K562 (cell line): ENCODE data around the gene DCP1B. TPM values are rescaled to one million over a fixed set of nuclear protein-coding genes. Genes with fewer than 3 reads are reported as not detected.
"Not testable (repeated sequence)": the region's sequence is repeated elsewhere in the genome, so short reads cannot be mapped to it uniquely, and the experiment has no call there.

Experiments used
- ATAC-seq: fragments of 200-7000 bp; cut with Tn5 transposase; 3 replicates; pipeline ENCODE4 v1.9.1; 2020; ENCODE audit warnings: moderate library complexity
- BruUV-seq: library from RNA; stranded (reverse); fragments of 400-500 nt; replicated peaks from 2 replicates; lab custom pipeline; 2021; lab: Mats Ljungman, UMichigan
- CTCF ChIA-PET: fragments of 300-600 bp; formaldehyde crosslinking; extraction: SDS; loops from one replicate; lab custom pipeline; 2021; ENCODE audit warnings: low intra/inter-chr PET ratio; lab: Yijun Ruan, JAX
- POLR2A ChIA-PET: fragments of 300-600, 350-650 bp; sonication (Branson Sonifier 250); formaldehyde crosslinking; extraction: SDS; loops from one replicate; lab custom pipeline; 2021; ENCODE audit warnings: antibody characterized with exemption, inconsistent platforms; lab: Yijun Ruan, JAX
- DNase-seq, 4 experiments: peaks; one replicate each; pipeline versions ENCODE4 v3.0.0 to v3.0.0-alpha.2; 2011 to 2018; ENCODE audit warnings: low spot score in 3 of 4, mixed read lengths in 3 of 4; ENCODE audit errors: extremely low read depth in 1 of 4
- FAIRE-seq: peaks from 2 replicates; lab custom pipeline; 2011; peaks lifted over from hg19 to GRCh38; lab: Jason Lieb, UNC
- H2AFZ ChIP-seq: 2 replicates; pipeline ENCODE4 v1.6.0; 2011; ENCODE audit warnings: low read depth, low read length, control low read depth, inconsistent platforms
- H3K27ac ChIP-seq: fragments of 200-600 bp; 3 replicates; pipeline ENCODE4 v1.8.0; 2011; ENCODE audit warnings: low read depth, mild to moderate bottlenecking, control low read depth, inconsistent platforms, low read length, moderate library complexity, mixed read lengths; ENCODE audit errors: extremely low read depth
- H3K27me3 ChIP-seq, 2 experiments: fragments of 300-600 bp in 1 of 2; 2 replicates in 1 of 2; 3 replicates in 1 of 2; pipeline versions ENCODE4 v1.6.0 to v1.8.0; 2011; ENCODE audit warnings: inconsistent platforms in 2 of 2, low read length in 2 of 2, mild to moderate bottlenecking in 1 of 2, mixed read lengths in 1 of 2, moderate library complexity in 1 of 2; ENCODE audit not compliant: control insufficient read depth in 2 of 2, insufficient read depth in 2 of 2
- H3K36me3 ChIP-seq: fragments of 300-600 bp; 3 replicates; pipeline ENCODE4 v1.8.0; 2011; ENCODE audit warnings: mild to moderate bottlenecking, low read length, inconsistent platforms; ENCODE audit not compliant: control insufficient read depth, insufficient read depth
- H3K4me1 ChIP-seq, 2 experiments: fragments of 200-600 bp in 1 of 2; replicated peaks in 1 of 2; 2 replicates in 1 of 2; 3 replicates in 1 of 2; pipeline versions ENCODE4 v1.5.1 to v1.8.0; 2011; ENCODE audit warnings: inconsistent platforms in 2 of 2, low read length in 2 of 2, mild to moderate bottlenecking in 1 of 2, mixed read lengths in 1 of 2, moderate library complexity in 1 of 2; ENCODE audit not compliant: control insufficient read depth in 2 of 2, insufficient read depth in 2 of 2
- H3K4me2 ChIP-seq: 2 replicates; pipeline ENCODE4 v1.6.1; 2011; ENCODE audit warnings: low read length, control low read depth, inconsistent platforms, mixed read lengths; ENCODE audit not compliant: insufficient read depth
- H3K4me3 ChIP-seq: fragments of 200-600 bp; sonication (generic), shearing (Covaris generic); 2 replicates; pipeline ENCODE4 v1.5.1; 2016; ENCODE audit warnings: control low read depth, inconsistent platforms
- H3K79me2 ChIP-seq: fragments of 200-600 bp; 3 replicates; pipeline ENCODE4 v1.8.0; 2011; ENCODE audit warnings: low read length, inconsistent platforms; ENCODE audit not compliant: control insufficient read depth, insufficient read depth
- H3K9ac ChIP-seq, 2 experiments: 2 replicates each; pipeline versions ENCODE4 v1.6.0 to v1.6.1; 2011; ENCODE audit warnings: low read depth in 2 of 2, low read length in 2 of 2, control low read depth in 1 of 2, inconsistent platforms in 1 of 2, mild to moderate bottlenecking in 1 of 2, mixed read lengths in 1 of 2; ENCODE audit not compliant: insufficient read depth in 1 of 2
- H3K9me1 ChIP-seq: one replicate; pipeline ENCODE4 v1.6.0; 2011; ENCODE audit warnings: inconsistent platforms, mild to moderate bottlenecking, low read length, moderate library complexity; ENCODE audit not compliant: control insufficient read depth, insufficient read depth
- H3K9me3 ChIP-seq: replicated peaks from 2 replicates; pipeline ENCODE4 v1.5.1; 2011; ENCODE audit warnings: low read depth, low read length, inconsistent platforms; ENCODE audit not compliant: control insufficient read depth, insufficient read depth
- H4K20me1 ChIP-seq: replicated peaks from 2 replicates; pipeline ENCODE4 v1.6.1; 2011; ENCODE audit warnings: low read length, inconsistent platforms, mixed read lengths; ENCODE audit not compliant: control insufficient read depth, insufficient read depth
- ARID2 ChIP-seq: fragments of 450-650 bp; IDR thresholded peaks from 2 replicates; pipeline ENCODE4 v1.6.1; 2017; ENCODE audit warnings: antibody characterized with exemption, mild to moderate bottlenecking
- REST ChIP-seq, 2 experiments: fragments of 450-650 bp; formaldehyde crosslinking in 1 of 2; IDR thresholded peaks; 2 replicates each; pipeline versions ENCODE4 v1.4.0 to v1.6.1; 2014 to 2020; ENCODE audit warnings: mild to moderate bottlenecking in 2 of 2, borderline replicate concordance in 1 of 2, low read depth in 1 of 2
- SMC3 ChIP-seq: conservative IDR thresholded peaks from 2 replicates; pipeline ENCODE4 v1.6.1; 2011; ENCODE audit warnings: low read depth, low read length, improper control_type of control experiment; ENCODE audit not compliant: insufficient read depth
- STAG1 ChIP-seq: sonication (generic); formaldehyde crosslinking; IDR thresholded peaks from 2 replicates; pipeline ENCODE4 v1.5.0; 2020; ENCODE audit warnings: missing genetic modification reagents, borderline replicate concordance
- ZNF146 ChIP-seq: IDR thresholded peaks from one replicate; pipeline ENCODE4 v1.6.1; 2018; ENCODE audit warnings: missing compliant biosample characterization; ENCODE audit not compliant: unreplicated experiment
- WGBS: fragments of 100-300 bp; shearing (Covaris generic); methylation state at CpG from one replicate; pipeline ENCODE4 v1.1.6; 2016; ENCODE audit warnings: low coverage, mixed read lengths; ENCODE audit not compliant: insufficient coverage; ENCODE audit errors: missing lambda C conversion rate; 5-methylcytosine and 5-hydroxymethylcytosine counted together
- in situ Hi-C: fragments of 300-500 bp; cut with MboI; formaldehyde crosslinking; loops from 4 replicates; pipeline ENCODE4 v1.15.0; 2018; ENCODE audit warnings: inconsistent platforms, mixed read lengths
- intact Hi-C: fragments of 100-400 bp; cut with micrococcal nuclease; formaldehyde crosslinking; loops from 2 replicates; pipeline ENCODE4 v1.14.2; 2022
- polyA plus RNA-seq, 8 experiments: library from polyadenylated mRNA; depleted of rRNA in 4 of 8; stranded (reverse) in 5 of 8; unstranded in 3 of 8; fragments of >200 nt; fragmentation: Nextera tagmentation in 2 of 8; fragmentation: Illumina TruSeq in 1 of 8; extraction: Ambion mirVana in 2 of 8; extraction: Trizol in 1 of 8; gene quantifications; 2 replicates each; pipeline versions ENCODE4 v1.2.1 to v1.2.3, GENCODE V29; 2011 to 2014; ENCODE audit warnings: inconsistent platforms in 1 of 8, missing spikeins in 1 of 8
- total RNA-seq, 7 experiments: library from RNA; depleted of rRNA in 6 of 7; stranded (reverse); fragments of >200 nt in 6 of 7; fragmentation: Illumina TruSeq in 2 of 7; extraction: Trizol in 2 of 7; gene quantifications; 2 replicates each; pipeline versions ENCODE4 v1.2.1 to v1.2.3, GENCODE V29; 2011 to 2021; ENCODE audit warnings: low replicate concordance in 1 of 7

Gene DCP1B
- total and polyA plus RNA-seq, 9 of the 15 experiments (the other 6 are each of a cell fraction or from before 2014, with no cell fraction given) = 0.83 to 7.3 (median 3.4) TPM

- POLR2A ChIA-PET = not testable (repeated sequence)
- 72% methylated on average over 5 of the region's 5 CpGs for WGBS
Observed at GRCh38 chr12:1945502-1945901, 58.8 kb downstream of the DCP1B start.

GRCh38 chr12:1939801-1940607 lies 64.3 kb downstream of the DCP1B start:
- Histone ChIP-seq H3K36me3 (no peaks in the 10 kb centered on the region), H3K9me3 (no peaks in the 10 kb centered on the region), H4K20me1 (no peaks in the 10 kb centered on the region), H3K27ac (no peak overlapping the region), H3K9me1 (no peaks in the 10 kb centered on the region), H2AFZ (no peak overlapping the region), H3K9ac (no peak overlapping the region), H3K27me3 (peaks cover 0 to 1% of the 10 kb centered on the region in 2 experiments; a peak in 1 of 5 replicates), H3K79me2 (no peaks in the 10 kb centered on the region), H3K4me3 (no peak overlapping the region), H3K4me2 (no peak overlapping the region), H3K4me1 (no peaks in the 10 kb centered on the region)
- FAIRE-seq (peak; percentile 92), ATAC-seq (peak; percentile 94), DNase-seq (peak; percentile 67 to 80 (median 72))
- ChIA-PET POLR2A (interaction anchor here (0.5 to 1.1 kb wide), 4 partner anchors 14 to 1074 kb away, joined by 3 to 5 read pairs (median 3); no protein-coding TSS in a partner anchor), CTCF (interaction anchor here (0.6 to 2.4 kb wide), 4 partner anchors 144 to 822 kb away, joined by 3 to 44 read pairs (median 4); no protein-coding TSS in a partner anchor)
- in situ Hi-C loops (loop anchor here (5.0 kb wide), 2 partner anchors 148 to 288 kb away; no protein-coding TSS in a partner anchor), intact Hi-C loops (loop anchor here (1.0 to 5.0 kb wide), 2 partner anchors 144 to 288 kb away; no protein-coding TSS in a partner anchor)
- no TSS peak for BruUV-seq
- WGBS = 30% methylated on average over 15 of the region's 16 CpGs
- TF ChIP-seq REST (IDR thresholded peaks at IDR 0.05; ENCODE audit: borderline replicate concordance) (peak; percentile 88), REST (CRISPR knock-in tag; IDR thresholded peaks at IDR 0.05; ENCODE audit: low read depth) (no peak), SMC3 (peak; percentile 93), STAG1 (CRISPR knock-in tag) (peak; percentile 51; the same call in 1 of the 2 replicates), ARID2 (0 out of 2 replicates have a peak, but pooled peaks have one; percentile 41)

More at GRCh38 chr12:1945502-1945901, 58.8 kb downstream of the DCP1B start:
- H3K27me3 ChIP-seq, H3K36me3 ChIP-seq, BruUV-seq, H3K4me3 ChIP-seq, H2AFZ ChIP-seq, FAIRE-seq, in situ Hi-C loops, ATAC-seq, H3K79me2 ChIP-seq, H3K9me3 ChIP-seq: not testable (repeated sequence)
- TF ChIP-seq ZNF146 (CRISPR knock-in tag) = peak; percentile 50
- TF ChIP-seq, all 486 proteins: peak for 1; not testable (repeated sequence) for 485
- H3K4me1 ChIP-seq, intact Hi-C loops, H3K4me2 ChIP-seq, H3K9me1 ChIP-seq, H4K20me1 ChIP-seq, H3K9ac ChIP-seq, DNase-seq, H3K27ac ChIP-seq, CTCF ChIA-PET: not testable (repeated sequence)
